GM18499 (cell line): ENCODE measurements around the gene ST7.
"Not testable (repeated sequence)": the region's sequence is repeated elsewhere in the genome, so short reads cannot be mapped to it uniquely, and the experiment has no call there.

Experiments
- ATAC-seq: cut with Tn5 transposase; IDR thresholded peaks from one replicate; pipeline ENCODE4 v1.9.1; 2021; ENCODE audit warnings: moderate number of reproducible peaks; ENCODE audit not compliant: insufficient read depth, unreplicated experiment

Gene ST7

DNA sequence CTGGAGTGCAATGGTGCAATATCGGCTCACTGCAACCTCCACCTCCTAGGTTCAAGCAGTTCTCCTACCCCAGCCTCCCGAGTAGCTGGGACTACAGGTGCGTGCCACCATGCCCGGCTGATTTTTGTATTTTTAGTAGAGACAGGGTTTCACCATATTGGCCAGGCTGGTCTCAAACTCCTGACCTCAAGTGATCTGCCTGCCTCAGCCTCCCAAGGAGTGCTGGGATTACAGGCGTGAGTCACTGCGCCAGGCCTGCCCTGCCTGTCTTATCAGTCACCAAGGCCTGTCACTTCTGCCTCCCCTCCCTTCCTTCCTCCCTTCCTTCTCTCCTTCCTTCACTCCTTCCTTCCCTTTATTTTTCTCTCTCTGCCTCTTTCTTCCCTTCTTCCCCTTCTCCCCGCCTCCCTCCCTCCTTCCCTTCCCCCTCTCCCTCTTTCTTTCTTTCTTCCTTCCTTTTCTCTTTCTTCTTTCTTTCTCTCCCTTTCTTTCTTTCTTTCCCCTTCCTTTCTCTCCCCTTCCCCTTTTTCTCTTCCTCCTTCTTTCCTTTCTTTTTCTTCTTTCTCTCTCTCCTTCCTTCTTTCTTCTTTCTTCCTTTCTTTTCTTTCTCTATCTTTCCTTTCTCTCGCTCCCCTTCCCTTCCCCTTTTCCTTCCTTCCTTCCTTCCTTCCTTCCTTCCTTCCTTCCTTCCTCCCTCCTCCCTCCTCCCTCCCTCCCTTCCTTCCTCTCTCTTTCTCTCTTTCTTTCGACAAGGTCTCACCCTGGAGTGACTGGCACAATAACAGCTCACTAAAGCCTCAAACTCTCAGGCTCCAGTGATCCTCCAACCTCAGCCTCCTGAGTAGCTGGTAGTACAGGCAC lies 3.1 kb upstream of the ST7 start:
- ATAC-seq, result no peak

DNA sequence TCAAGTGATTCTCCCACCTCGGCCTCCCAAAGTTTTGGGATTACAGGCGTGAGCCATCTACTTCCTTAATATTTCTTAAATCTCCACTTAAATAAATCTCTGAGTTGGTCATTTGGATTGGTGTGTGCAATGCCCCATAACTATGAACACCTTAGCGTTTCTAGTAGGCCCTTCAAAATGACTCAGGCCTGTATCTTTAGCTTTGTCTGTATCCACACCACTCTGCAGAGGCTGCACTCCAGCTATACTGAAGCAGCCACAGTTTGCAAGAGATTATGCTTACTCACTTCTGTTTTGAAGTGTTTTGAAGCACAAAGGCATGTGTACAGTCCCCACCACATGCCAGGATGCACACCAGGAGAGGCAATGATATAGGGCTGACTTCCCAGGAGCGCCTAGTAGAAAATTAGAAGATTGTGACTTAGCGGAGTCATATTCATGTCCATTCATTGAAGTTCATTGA lies 2.4 kb upstream of the ST7 start:
- no peak for ATAC-seq

DNA sequence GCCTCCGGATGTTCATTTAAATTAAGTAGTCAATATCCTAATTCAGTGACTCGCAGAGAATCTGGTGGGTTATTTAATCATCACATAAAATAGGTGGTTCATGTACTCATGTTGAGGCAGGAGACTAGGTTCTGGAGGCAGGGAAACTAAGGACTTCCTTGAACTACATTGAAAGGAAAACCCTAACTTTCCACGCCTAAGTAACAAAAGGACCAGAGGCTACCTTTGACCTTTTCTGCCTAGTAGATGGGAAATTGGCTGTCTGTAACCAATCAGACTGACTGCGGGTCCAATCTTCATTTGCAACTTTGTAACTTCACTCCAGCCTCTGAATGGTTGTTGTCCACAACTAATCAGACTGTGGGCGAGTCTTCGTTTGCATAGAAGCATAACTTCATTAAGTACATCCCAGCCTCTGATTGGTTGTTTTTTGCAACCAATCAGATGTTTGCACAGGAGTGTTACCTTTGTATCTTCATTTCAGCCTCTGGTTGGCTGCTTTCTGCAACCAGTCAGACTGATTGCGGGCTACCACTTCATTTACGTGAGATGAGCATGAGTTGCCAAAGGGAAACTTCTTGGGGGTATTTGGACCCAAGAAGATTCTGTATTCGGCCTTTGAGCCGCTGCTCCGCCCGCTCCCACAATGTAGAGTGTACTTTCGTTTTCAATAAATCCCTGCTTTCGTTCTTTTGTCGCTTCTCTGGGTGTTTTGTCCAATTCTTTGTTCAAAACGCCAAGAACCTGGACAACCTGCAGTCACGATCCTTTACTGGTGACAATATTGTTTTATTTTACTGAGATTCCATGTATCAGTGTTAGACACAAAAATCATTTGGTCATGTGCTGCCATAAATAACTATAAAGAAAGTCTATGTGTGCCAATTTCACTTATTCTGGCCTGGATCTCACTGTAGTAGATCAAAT lies 1.7 kb upstream of the ST7 start:
- ATAC-seq, result no peak

DNA sequence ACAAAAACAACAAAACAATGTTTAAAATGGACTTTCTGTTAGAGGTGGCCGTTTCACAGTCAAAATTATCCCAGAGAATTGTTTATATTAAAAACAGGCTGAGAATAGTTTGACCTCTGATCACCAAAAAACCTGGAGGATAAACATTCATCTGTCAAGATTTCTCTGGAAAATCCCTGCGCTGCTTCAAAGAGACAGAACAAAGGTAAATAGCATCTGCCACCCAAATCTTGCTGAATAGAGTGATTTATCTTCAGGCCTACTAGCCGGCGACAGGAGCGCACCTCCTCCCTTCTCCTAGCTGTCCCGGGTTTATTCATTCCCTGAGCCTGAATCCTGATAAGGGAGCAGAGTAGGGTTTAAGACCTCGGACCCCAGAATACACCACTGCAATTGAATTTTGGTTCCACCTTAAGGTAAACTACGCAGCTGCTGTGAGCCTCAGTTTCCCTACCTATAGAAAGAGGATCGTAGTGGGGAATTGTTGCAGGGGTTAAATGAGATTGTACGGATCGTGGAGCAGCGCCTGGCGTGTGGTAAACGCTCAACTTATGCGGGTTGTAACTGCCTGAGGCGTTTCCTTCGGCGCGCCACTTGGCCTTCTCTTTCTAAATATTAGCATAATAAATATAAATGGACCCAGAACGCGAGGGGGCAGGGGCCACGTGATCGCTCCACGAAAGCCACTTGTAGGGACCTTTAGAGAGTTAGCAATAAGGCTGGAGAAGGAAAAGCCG lies 498 bp upstream of the ST7 start:
- no peak for ATAC-seq

DNA sequence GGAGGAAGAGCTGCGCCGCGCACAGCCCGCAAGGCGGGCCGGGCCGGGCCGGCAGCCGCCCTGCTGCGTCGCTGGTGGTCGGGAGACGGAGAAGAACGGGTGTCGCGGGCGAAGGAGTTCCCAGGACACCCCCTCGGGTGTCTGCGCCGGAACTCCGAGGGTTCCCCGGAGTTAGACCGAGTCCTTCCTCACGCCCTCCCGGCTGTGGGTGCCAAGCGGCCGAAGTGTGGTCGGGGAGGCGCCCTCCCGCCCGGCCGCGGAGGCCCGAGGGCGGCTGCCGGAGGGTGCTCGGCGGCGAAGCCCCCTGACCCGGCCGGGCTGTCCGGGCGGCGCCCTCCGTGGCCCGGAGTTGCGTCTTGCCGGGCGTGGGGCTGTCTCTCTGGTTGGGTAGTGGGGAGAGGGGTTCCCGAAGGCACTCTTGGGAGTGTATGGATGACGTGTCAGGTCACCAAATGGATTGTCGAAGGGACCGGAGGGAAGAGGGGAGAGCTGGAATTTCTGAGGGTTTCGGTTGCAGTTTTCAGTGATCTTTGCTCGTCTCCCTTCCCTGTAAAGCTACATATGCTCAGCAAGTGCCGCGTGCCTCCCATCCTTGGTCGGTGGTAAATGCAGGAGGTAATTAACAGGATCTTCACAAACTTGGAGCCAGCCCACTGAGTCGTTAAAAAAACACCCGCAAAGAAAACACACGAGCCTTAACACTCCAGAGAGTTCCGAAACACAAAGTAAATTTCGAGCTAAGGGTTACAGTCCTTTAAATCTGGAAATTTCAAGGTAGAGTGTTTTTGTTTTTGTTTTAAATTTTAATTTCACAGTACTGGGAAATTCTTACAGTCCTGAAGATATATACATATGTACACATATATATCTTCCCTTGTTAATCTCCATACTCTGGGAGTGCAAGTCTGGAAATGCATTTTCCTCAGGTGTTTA lies 871 bp downstream of the ST7 start:
- no peak for ATAC-seq

DNA sequence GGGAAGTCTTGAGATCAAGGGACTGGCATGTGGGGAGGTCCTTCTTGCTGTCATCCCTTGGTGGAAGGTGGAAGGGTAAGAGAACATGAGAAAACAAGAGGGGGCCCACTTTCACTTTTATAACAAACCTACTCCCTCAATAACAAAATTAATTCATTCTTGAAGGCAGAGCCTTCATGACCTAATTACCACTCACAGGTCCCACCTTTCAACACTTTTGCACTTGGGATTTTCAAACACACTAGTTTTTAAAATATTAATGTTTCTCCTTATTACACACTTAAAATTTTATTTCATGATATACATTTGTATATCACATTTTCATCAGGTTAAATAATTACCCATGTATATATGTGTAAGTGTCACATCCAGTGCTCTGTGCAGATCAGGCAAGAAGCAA lies 2.0 kb downstream of the ST7 start:
- ATAC-seq, result no peak

DNA sequence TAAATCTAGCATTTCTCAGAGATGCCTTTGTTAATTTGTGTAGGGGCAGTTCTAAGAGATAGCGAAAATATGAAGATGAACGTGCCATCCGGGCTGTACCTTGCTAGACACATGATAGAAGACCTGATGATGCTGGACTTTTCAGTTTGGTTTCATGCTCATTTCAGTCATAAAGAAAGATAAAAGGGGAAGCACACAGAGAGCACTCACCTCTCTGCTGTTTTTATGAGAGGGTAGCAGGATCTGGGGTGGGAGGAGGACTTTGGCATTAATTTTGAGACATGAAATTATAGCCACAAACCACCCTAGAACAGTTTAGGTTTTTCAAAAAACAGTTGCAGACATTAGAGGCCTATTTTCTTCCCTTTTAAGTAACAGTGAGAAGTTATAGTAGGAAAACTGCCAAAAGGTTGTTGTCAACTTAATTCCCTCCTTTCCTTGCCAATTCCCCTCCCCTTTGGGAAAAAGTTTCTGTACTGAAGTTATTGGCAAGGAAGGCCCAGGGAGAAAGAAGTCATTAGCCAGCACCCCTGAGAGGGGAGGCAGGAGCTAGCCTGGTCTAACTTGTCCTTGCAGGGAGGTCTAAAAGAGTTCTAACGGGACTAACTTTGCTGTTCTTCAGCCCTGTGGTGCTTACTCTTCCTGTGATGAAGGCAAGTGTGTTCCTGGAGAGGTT lies 2.6 kb downstream of the ST7 start:
- peak; percentile 78 for ATAC-seq

DNA sequence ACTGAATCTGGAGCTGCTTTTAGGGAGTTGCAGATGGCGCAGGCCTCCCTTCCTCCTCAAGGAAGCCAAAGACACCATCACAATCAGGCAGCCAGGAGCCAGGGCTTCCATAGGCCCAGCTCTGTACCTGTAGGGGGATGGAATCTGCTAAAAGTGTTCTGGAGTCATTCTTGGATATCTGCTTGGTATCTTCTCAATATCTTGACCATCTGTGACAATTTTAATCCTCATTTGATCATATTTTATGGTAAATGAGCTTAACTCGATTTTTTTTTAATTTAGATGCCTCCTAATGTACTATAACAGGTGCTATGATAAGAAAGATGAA lies 3.1 kb downstream of the ST7 start:
- no peak for ATAC-seq

DNA sequence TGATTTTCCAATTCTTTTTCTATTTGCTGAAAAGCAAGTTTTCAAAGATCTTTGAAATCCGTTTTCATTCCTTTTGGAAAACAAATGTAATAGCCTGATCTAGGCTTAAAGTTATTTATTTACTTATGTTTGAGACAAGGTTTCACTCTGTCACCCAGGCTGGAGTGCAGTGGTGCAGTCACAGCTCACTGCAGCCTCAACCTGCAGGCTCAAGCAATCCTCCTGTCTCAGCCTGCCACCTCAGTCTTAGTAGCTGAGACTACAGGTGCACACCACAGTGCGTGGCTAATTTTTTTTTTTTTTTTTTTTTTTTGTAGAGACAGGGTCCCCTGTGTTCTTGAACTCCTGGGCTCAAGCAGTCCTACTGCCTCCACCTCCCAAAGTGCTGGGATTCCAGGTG lies 4.6 kb downstream of the ST7 start:
- peak; percentile 41 for ATAC-seq

DNA sequence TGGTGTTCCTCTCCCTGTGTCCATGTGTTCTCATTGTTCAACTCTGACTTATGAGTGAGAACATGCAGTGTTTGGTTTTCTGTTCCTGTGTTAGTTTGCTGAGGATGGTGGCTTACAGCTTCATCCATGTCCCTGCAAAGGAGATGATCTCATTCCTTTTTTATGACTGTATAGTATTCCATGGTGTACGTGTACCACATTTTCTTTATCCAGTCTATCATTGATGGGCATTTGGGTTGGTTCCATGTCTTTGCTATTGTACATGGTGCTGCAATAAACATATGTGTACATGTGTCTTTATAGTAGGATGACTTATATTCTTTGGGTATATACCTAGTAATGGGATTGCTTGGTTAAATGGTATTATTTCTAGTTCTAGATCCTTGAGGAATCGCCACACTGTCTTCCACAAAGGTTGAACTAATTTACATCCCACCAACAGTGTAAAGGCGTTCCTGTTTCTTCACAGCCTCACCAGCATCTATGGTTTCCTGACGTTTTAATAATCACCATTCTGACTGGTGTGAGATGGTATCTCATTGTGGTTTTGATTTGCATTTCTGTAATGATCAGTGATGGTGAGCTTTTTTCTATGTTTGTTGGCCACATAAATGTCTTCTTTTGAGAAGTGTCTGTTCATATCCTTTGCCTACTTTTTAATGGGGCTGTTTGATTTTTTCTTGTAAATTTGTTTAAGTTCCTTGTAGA lies 8.8 kb downstream of the ST7 start:
- not testable (repeated sequence) for ATAC-seq

DNA sequence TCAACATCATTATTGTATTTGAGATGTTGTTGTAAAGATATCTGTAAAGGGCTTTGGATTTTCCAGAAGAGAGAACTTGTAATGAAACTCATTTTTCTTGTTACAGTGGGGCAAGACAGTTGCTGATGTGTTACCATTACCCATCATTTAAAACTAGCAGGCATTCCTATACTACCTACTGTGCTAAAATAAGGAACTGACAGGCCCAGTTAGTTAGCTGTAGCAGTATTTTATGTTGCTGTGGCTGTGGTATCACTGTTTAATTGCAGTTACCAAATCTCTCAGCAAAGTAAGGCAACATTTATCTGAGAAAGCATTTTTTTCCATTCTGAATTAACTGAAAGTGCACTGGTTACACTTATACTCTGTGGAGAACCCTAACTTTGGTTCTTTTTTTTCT lies 9.9 kb downstream of the ST7 start:
- ATAC-seq, result no peak

DNA sequence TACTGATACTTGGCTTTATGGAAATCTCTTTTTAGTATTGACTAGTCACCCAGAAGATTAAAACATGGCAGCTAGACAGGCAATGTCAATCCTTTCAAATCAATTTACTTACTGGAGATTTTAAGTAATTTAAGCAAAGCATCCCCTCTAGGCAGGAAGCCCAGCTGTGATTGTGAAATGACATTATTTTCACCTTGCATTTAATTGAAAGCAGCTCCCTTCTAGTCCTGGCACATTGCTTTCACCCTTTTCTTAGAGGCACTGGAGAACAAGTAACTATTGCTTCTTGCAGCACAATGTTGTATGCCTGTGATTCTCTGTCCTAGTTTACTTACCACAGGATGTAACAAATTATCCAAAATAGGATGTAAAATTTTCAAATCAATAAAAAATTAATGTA lies 13.3 kb downstream of the ST7 start:
- no peak for ATAC-seq

DNA sequence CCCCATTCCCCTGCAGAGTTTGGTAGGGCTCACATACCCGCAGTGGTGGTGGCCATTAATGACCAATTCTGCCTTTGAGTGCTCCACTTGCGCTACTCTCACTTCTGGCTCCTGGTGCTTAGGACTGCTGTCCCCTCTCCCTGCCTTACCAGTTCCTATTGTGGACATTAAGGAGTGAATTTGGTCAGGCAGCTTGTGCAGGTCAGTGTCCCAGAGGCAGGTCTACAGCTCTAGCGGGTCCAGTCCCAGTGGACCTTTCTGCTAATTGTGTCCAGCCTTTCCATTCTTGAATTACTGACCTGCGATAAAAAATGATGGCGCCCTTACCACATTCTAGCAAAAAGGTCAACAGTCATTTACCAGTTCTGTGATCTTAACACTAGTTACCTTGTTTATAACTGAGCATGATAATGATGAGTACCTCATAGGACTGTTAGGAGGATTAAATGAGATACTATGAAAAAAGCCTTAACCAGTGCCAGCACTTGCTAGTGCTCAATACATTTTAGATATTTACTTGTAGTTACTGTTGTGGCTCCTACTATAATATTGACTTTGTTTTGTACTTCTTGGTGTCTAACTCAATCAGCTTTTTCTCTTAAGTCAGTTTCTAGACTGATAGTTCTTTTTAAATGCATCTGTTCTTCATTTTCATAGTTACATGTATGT lies 14.1 kb downstream of the ST7 start:
- no peak for ATAC-seq

DNA sequence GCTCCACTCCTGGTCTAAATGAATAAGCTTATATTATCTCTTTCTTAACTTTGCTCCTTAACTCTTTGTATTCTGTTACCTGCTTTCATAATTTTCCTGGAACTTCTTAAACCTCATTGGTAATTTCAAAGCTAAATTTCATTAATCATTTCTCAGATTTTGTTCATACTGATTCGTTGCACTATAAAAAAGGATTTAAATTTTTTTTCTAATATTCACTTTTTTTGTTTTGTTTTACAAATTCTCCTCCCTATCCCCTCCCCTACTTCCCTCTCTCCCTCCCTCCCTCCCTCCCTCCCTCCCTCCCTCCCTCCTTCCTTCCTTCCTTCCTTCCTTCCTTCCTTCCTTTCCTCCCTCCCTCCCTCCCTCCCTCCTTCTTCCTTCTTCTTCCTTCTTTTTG lies 14.7 kb downstream of the ST7 start:
- ATAC-seq, result no peak

DNA sequence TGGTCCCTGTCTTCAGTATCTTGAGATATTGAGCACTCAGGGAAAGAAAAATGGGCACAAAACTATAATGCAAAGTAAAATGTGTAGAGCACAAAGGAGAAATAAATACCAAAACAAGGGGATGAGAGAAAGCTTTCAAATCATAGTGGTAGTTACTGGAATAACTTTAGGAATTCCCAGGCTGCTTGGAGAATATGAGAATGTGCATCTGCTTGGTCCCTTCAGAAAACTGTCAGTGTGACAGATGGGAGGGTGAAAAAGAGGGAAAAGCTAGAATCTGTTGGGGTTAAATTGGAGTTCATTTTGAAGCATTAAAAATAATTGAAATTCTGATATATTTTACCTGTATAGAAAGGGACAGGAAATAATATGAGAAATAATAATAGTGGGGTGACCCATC lies 15.3 kb downstream of the ST7 start:
- ATAC-seq, result no peak

DNA sequence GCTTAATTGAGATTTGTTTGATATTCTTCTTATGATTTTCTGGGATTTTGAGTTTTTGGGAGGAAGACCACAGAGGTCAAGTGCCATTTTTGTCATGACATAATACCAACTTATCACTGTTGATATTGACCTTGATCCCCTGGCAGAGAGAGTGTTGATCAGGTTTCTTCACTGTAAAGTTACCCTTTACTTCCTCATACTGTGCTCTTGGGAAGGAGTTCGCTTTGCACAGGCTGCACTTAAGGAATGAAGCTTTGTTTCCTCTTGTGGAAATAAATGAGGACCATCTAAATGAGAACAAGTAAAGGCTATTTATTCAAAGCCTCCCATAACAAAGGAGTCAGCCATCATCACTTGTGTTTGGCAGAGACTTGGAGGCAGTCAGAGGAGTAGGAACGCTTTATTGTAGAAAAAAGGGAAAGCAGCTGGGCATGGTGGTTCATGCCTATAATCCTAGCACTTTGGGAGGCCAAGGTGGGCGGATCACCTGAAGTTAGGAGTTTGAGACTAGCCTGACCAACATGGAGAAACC lies 16.1 kb downstream of the ST7 start:
- no peak for ATAC-seq

DNA sequence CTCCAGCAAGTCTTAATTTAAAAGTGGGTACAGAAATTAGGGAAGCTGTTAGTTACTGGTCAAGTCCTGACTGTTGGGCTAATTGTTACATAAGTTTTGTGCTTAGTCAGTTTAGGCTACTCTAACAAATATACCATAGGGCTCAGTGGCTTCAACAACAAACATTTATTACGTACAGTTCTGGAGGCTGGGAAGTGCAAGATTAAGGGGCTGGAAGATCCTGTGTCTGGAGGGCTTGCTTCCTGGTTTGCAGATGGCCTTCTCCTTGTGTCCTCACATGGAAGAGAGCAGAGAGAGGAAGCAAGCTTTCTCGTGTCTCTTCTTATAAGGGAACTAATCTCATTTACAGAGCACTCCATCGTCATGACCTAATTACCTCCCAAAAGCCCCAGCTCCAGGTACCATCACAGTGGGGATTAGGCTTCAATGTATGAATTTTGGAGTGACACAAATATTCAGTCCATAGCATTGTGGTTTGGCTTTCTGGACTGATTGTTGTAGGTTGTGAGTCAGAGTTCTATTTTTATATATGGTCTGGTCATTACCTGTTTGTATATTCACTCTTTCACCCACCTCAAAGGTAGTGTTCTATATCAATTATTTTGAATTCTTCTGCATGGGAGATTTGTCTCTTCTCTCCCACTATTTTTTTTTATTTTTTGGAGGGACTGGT lies 17.1 kb downstream of the ST7 start:
- peak; percentile 77 for ATAC-seq
